Measurements from ENCODE around the gene C6orf132.

C6orf132 gene, protein sequence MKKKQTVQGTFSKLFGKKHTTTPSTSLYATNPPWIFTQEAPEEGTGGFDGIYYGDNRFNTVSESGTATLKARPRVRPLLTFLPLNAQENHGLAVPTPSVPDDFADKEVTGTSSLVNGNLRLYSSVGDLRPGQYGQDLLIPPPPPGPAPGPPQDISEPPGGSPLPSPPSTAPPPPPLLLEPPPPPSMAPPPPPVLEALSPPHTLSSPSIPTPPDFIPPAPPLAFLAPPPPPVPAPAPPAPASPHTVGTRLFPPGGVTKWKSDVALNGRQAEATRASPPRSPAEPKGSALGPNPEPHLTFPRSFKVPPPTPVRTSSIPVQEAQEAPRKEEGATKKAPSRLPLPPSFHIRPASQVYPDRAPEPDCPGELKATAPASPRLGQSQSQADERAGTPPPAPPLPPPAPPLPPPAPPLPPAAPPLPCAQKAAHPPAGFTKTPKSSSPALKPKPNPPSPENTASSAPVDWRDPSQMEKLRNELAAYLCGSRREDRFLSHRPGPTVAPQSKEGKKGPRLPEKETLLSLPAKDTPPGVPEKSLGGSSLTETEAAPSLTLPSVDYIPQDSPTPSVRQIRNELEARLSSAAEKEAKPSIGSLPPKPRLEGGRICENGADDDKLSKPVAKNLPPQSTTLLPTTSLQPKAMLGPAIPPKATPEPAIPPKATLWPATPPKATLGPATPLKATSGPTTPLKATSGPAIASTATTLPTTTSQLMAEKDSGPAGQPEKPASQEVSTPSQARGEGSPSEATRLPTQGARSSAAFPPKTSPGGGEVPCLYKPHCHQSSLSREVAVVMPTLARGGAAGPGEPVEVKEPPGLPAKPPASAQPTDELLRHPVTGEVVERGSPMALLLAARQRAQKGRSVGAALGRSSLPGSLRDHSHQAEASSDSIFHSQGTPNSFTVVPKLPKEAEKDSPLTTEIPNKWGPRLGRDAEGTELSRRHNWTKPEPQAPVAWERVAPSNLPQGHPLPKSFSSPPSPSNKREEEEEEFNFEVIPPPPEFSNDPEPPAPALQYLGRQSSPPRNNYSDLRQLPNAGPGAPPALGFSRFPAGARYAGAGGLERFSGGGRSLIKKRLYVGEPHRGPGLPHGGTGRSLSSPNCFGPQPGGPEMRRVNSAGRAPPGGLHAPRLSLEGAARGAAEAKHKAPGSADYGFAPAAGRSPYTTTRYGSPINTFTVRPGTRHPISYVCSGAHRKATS

DNA sequence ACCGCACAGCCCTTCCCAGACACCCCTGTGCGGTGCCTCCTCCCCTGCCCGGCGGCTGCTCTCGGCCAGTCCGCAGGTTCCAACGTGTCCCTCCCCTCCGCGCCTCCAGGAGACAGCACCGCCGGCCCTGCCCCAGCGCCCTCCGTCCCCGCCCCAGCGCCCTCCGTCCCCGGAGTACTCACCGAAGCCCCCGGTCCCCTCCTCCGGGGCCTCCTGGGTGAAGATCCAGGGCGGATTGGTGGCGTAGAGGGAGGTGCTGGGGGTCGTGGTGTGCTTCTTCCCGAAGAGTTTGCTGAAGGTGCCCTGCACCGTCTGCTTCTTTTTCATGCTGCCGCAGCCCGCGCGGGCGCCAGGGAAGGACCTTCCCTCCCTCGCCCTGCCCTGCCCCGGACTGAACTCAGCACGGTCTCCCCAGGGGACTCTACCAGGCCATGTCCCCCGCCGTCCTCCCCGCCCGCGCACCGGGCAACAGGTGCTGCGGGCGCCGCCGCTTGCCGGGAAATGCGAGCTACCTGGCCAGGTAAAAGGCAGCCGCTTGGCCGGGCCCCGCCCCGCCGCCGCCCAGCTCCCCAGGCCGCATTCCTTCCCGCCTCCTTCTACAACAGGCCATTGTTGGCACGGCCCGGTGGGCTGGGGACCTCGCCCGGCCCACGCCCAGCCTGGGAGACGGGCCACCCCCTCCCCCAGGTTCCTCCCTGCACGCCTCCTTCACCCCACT lies at the start of gene C6orf132:
C6orf132 (minus strand) TSS at position 503 of the 718 bp plus-strand sequence; CDS start at position 327, 176 bp downstream.
- H3K4me1 ChIP-seq (ENCODE audit: control insufficient read depth, insufficient read depth, low read length) = peaks cover 8% of the 10 kb centered on the region
- peak within 1 kb of the TSS; percentile 82 for H3K4me3 ChIP-seq (ENCODE audit: low read length)
- no CpG with 5 or more reads among the region's 60 CpGs for WGBS (ENCODE audit: insufficient coverage, insufficient read length)
- no peaks in the 10 kb centered on the region for H3K27me3 ChIP-seq (ENCODE audit: control insufficient read depth, insufficient read depth, low read length)
- DNase-seq (ENCODE audit: low read depth, low spot score) = no peak
- H3K36me3 ChIP-seq (ENCODE audit: control insufficient read depth, insufficient read depth, low read length) = no peaks in the 10 kb centered on the region
- no peaks in the 10 kb centered on the region for H3K9me3 ChIP-seq (ENCODE audit: control insufficient read depth, insufficient read depth, low read length)
- H3K27ac ChIP-seq (ENCODE audit: low read length) = no peak within 1 kb of the TSS

DNA sequence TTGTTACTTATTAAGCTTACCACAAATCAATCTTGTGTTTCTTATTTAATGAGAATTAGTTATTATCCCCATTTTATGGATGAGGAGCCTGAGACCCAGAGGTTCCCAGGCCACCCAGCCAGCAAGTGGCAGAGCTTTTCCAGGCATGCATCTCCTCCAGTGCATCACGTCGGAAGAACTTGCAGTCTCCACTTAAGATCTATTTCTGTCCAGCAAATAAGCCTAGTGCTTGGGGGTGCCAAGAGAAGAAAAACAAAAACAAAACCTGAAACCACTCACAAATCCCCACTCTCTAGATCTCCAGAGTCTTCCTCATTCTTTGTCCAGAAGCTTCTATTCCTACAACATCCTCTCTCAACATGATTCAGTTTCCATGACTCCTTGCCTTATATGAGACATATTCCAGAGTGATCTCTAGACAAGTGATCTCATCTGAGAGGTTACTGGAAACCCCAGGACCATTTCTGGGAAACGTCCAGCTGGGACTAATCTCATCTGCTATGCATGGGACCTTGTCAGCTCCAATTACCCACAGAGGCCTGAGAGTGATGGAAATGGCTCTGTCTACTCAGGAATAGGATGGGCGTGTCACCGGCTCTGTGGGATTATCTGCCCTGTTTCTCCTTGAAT lies 48.2 kb upstream of the C6orf132 start:
- Histone ChIP-seq H3K9me3 (ENCODE audit: control insufficient read depth, insufficient read depth, low read length) (no peaks in the 10 kb centered on the region), H3K4me1 (ENCODE audit: control insufficient read depth, insufficient read depth, low read length) (no peaks in the 10 kb centered on the region), H3K27me3 (ENCODE audit: control insufficient read depth, insufficient read depth, low read length) (no peaks in the 10 kb centered on the region), H3K36me3 (ENCODE audit: control insufficient read depth, insufficient read depth, low read length) (no peaks in the 10 kb centered on the region), H3K27ac (ENCODE audit: low read length) (no peak overlapping the region), H3K4me3 (ENCODE audit: low read length) (no peak overlapping the region)
- no CpG with 5 or more reads among the region's 5 CpGs for WGBS (ENCODE audit: insufficient coverage, insufficient read length)
- DNase-seq (ENCODE audit: low read depth, low spot score) = no peak

DNA sequence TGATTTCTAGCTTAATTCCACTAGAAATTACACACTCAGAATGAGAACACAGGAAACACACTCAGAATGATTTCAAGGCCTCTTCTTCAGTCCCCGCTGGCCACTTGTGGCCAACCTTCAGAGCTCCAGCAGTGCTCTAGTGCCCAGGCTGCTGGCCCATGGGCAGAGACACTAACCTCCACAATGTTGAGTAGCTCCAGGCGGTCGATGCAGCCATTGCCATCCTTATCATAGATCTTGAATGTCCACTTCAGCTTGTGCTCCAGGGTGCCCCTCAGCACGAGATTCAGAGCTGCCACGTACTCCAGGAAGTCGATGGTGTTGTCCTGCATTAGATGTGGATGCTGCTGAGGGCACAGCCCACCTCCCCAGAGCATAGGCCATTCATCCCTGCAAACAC lies 46.0 kb upstream of the C6orf132 start:
- no CpG with 5 or more reads among the region's 6 CpGs for WGBS (ENCODE audit: insufficient coverage, insufficient read length)
- no peak for DNase-seq (ENCODE audit: low read depth, low spot score)
- no peaks in the 10 kb centered on the region for H3K9me3 ChIP-seq (ENCODE audit: control insufficient read depth, insufficient read depth, low read length)
- no peak overlapping the region for H3K27ac ChIP-seq (ENCODE audit: low read length)
- no peak overlapping the region for H3K4me3 ChIP-seq (ENCODE audit: low read length)
- no peaks in the 10 kb centered on the region for H3K27me3 ChIP-seq (ENCODE audit: control insufficient read depth, insufficient read depth, low read length)
- H3K4me1 ChIP-seq (ENCODE audit: control insufficient read depth, insufficient read depth, low read length) = peaks cover 2% of the 10 kb centered on the region
- H3K36me3 ChIP-seq (ENCODE audit: control insufficient read depth, insufficient read depth, low read length) = no peaks in the 10 kb centered on the region

DNA sequence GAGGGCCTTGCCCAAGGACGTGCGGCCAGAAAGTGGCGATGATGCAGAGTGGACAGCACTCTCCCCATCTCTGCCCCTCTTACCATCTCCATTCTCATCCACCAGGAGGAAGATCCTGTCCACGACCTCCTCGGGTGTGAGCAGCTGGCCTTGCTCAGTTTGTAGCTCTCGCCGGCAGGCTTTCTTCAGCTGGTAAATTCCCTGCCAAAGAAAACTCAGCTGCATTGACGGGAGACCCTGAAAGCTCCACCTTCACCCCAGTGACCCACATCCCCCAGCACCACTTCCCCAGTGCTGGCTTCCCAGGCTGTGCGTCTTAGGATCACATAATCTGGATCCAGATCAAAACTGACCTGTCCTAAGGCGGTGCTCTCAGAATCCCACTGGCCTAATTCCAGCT lies 43.2 kb upstream of the C6orf132 start:
- Histone ChIP-seq H3K4me1 (ENCODE audit: control insufficient read depth, insufficient read depth, low read length) (peaks cover 2% of the 10 kb centered on the region), H3K9me3 (ENCODE audit: control insufficient read depth, insufficient read depth, low read length) (no peaks in the 10 kb centered on the region), H3K27me3 (ENCODE audit: control insufficient read depth, insufficient read depth, low read length) (no peaks in the 10 kb centered on the region), H3K4me3 (ENCODE audit: low read length) (no peak overlapping the region), H3K27ac (ENCODE audit: low read length) (no peak overlapping the region), H3K36me3 (ENCODE audit: control insufficient read depth, insufficient read depth, low read length) (no peaks in the 10 kb centered on the region)
- DNase-seq (ENCODE audit: low read depth, low spot score) = no peak
- no CpG with 5 or more reads among the region's 10 CpGs for WGBS (ENCODE audit: insufficient coverage, insufficient read length)

DNA sequence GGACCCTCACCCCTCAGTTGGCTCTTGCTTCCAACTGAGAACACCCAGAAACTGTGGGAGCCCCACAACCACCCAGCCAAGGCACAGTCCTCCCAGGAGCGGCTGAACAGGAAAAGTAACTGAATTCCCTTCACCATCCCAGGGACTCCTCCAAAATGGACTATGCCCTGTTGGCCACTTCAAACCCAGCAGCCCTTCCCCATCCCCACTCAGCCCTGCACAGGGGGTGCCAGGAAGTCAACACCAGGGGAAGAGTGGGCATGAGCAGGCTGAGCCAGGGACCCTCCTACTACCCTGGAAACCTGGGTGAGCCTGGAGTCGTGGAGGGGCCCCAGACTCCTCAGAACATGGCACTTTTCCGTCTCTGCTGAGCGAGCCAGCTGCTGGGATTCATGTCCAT lies 42.1 kb upstream of the C6orf132 start:
- no CpG with 5 or more reads among the region's 4 CpGs for WGBS (ENCODE audit: insufficient coverage, insufficient read length)
- H3K27ac ChIP-seq (ENCODE audit: low read length) = no peak overlapping the region
- H3K4me3 ChIP-seq (ENCODE audit: low read length) = no peak overlapping the region
- no peak for DNase-seq (ENCODE audit: low read depth, low spot score)
- no peaks in the 10 kb centered on the region for H3K27me3 ChIP-seq (ENCODE audit: control insufficient read depth, insufficient read depth, low read length)
- peaks cover 2% of the 10 kb centered on the region for H3K4me1 ChIP-seq (ENCODE audit: control insufficient read depth, insufficient read depth, low read length)
- H3K9me3 ChIP-seq (ENCODE audit: control insufficient read depth, insufficient read depth, low read length) = no peaks in the 10 kb centered on the region
- H3K36me3 ChIP-seq (ENCODE audit: control insufficient read depth, insufficient read depth, low read length) = no peaks in the 10 kb centered on the region

DNA sequence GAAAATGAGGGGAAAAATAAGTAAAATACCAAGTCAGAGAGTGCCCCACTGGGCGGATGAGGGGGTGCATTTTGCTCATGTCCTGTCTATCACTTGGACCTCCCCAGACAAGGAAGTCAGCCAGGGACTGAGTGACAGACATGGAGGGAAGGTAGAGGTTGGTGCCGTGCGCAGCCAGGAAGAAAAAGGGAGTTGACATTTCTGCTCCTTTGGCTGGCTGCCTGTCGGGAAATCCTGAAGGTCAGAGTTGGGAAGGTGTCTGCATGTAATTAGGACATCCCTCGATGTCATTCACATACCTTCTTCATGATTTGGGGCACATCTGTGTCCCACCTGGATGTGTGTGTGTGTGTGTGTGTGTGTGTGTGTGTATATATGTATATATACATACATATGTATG lies 39.7 kb upstream of the C6orf132 start:
- DNase-seq (ENCODE audit: low read depth, low spot score) = no peak
- H3K4me1 ChIP-seq (ENCODE audit: control insufficient read depth, insufficient read depth, low read length) = peaks cover 2% of the 10 kb centered on the region
- no peaks in the 10 kb centered on the region for H3K27me3 ChIP-seq (ENCODE audit: control insufficient read depth, insufficient read depth, low read length)
- no peak overlapping the region for H3K4me3 ChIP-seq (ENCODE audit: low read length)
- no peaks in the 10 kb centered on the region for H3K36me3 ChIP-seq (ENCODE audit: control insufficient read depth, insufficient read depth, low read length)
- H3K9me3 ChIP-seq (ENCODE audit: control insufficient read depth, insufficient read depth, low read length) = no peaks in the 10 kb centered on the region
- H3K27ac ChIP-seq (ENCODE audit: low read length) = no peak overlapping the region
- WGBS (ENCODE audit: insufficient coverage, insufficient read length) = no CpG with 5 or more reads among the region's 5 CpGs

DNA sequence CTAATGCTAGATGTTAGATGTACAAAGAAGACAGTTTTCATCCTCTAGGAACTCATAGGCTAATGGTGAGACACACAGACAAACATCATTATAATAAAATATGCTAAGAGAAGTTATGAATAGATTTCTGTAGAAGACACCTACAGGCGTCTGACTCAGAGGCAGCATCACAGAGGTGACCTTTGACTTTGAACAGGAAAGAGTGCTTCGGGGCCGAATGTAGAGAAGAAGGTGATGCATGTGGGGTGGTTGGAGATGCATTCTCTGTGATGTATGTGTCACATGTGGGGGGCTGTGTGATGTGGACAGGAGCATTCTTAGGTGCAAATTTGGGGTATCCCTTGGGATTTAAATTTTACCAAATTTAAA lies 37.5 kb upstream of the C6orf132 start:
- no peaks in the 10 kb centered on the region for H3K27me3 ChIP-seq (ENCODE audit: control insufficient read depth, insufficient read depth, low read length)
- WGBS (ENCODE audit: insufficient coverage, insufficient read length) = no CpG with 5 or more reads among the region's 3 CpGs
- no peaks in the 10 kb centered on the region for H3K4me1 ChIP-seq (ENCODE audit: control insufficient read depth, insufficient read depth, low read length)
- H3K9me3 ChIP-seq (ENCODE audit: control insufficient read depth, insufficient read depth, low read length) = no peaks in the 10 kb centered on the region
- H3K36me3 ChIP-seq (ENCODE audit: control insufficient read depth, insufficient read depth, low read length) = no peaks in the 10 kb centered on the region
- H3K27ac ChIP-seq (ENCODE audit: low read length) = no peak overlapping the region
- DNase-seq (ENCODE audit: low read depth, low spot score) = no peak
- H3K4me3 ChIP-seq (ENCODE audit: low read length) = no peak overlapping the region

DNA sequence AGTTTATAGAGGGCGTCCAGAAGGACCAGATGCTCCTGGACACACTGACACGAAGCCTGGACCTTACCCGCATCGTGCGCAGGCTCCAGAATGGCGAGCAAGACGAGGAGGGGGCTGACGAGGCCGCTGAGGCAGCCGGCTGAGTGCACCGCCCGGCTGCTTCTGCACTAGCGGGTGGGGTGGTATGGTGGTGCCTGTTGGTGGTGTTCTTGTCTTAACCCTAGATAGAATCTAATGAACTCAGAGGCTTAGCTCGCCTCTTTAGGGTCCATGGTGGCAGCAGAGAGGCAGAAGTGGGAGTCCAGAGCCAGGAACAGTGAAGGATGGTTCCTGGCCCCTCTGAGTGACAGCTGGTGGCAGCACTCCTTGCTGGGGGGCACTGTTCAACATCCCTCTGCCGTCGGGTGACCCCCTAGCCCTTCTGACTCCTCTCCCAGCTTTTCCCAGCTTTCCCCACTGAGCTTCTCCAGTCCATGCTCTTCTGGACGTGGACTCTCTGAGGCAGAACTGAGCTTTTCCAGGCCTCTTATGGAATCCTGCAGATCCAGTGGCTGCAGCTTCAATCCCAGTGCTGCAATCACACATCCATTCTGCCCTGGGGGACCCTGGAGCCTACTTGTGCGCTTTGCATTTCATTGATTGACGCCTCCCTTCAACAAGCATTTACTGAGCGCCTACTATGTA lies 37.0 kb upstream of the C6orf132 start:
- no peak overlapping the region for H3K4me3 ChIP-seq (ENCODE audit: low read length)
- H3K27ac ChIP-seq (ENCODE audit: low read length) = no peak overlapping the region
- no peaks in the 10 kb centered on the region for H3K9me3 ChIP-seq (ENCODE audit: control insufficient read depth, insufficient read depth, low read length)
- no peaks in the 10 kb centered on the region for H3K4me1 ChIP-seq (ENCODE audit: control insufficient read depth, insufficient read depth, low read length)
- H3K27me3 ChIP-seq (ENCODE audit: control insufficient read depth, insufficient read depth, low read length) = no peaks in the 10 kb centered on the region
- DNase-seq (ENCODE audit: low read depth, low spot score) = no peak
- no CpG with 5 or more reads among the region's 20 CpGs for WGBS (ENCODE audit: insufficient coverage, insufficient read length)
- no peaks in the 10 kb centered on the region for H3K36me3 ChIP-seq (ENCODE audit: control insufficient read depth, insufficient read depth, low read length)

DNA sequence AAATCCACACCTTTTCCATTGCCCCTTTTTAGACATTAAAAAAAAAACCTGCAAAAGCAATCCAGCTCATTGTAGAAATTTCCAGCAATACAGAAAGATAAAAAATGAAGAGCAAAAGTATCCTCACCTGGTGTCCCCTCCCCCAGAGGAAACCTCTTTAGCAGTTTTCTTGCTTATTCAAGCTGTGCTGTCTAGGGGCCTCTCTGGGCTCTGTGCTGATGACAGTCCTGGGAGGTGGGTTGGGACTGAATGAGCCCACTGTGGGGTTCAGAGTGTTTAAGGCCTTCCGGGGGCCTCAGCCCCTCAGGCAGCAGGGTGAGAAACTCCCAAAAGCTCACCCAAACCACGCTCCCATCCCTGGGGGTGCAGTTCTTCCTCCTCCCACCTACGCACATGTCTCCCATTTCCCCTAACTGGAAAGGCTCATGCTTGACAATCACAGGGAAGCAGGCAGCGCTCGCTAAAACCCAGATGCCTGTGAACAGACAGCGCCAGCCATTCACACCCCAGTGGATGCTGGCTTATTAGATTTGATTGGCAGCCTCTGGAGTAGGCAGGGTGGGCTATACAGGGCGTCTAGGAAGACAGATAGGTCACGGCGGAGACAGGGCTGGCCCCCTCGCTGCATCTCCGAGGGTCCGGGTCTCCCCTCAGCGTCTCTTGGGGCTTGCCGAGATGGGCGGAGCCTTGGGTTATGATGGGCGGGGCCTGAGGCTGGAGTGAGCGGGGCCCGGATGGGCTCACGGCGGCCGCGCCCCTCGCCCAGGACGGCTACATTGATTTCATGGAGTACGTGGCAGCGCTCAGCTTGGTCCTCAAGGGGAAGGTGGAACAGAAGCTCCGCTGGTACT lies 35.3 kb upstream of the C6orf132 start:
- H3K27ac ChIP-seq (ENCODE audit: low read length) = no peak overlapping the region
- peak overlapping the region; percentile 43; the same call in 1 of the 2 replicates for H3K4me3 ChIP-seq (ENCODE audit: low read length)
- no peaks in the 10 kb centered on the region for H3K4me1 ChIP-seq (ENCODE audit: control insufficient read depth, insufficient read depth, low read length)
- H3K36me3 ChIP-seq (ENCODE audit: control insufficient read depth, insufficient read depth, low read length) = no peaks in the 10 kb centered on the region
- no CpG with 5 or more reads among the region's 27 CpGs for WGBS (ENCODE audit: insufficient coverage, insufficient read length)
- DNase-seq (ENCODE audit: low read depth, low spot score) = peak; percentile 60
- no peaks in the 10 kb centered on the region for H3K9me3 ChIP-seq (ENCODE audit: control insufficient read depth, insufficient read depth, low read length)
- H3K27me3 ChIP-seq (ENCODE audit: control insufficient read depth, insufficient read depth, low read length) = no peaks in the 10 kb centered on the region

Measured in iPS DF 6.9 (cell line).